ENCODE measurements around the gene ACSF2.

The ACSF2 gene

DNA sequence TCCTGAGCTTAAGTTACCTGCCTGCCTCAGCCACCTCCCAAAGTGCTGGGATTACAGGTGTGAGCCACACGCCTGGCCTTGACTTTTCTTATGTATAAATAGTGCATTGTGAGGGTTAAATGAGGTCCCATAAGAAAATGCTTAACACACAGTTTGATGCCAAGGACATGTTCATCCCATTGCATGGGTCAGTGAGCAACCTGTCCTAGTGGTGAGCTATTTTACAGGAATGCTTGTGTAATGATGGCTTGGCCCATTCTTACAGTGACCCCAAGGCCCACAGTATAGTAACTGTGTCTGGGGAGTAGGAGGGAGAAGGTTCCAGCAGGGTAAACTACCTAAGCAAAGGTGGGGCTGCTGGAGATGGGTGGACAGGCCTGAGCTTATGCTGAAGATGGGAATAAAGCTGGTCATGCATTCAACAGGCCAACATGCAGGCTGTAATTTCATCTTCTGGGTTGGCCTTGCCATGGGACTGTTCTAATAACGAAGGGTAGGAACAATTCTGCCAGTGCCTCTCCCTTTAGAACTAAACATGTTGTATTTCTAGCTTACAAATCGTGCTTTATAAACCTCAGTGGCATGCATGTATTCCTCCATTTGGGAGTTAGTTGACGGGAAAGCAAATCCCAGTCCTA, 6.2 kb downstream of the ACSF2 start:
- TF ChIP-seq, protein P1, sequence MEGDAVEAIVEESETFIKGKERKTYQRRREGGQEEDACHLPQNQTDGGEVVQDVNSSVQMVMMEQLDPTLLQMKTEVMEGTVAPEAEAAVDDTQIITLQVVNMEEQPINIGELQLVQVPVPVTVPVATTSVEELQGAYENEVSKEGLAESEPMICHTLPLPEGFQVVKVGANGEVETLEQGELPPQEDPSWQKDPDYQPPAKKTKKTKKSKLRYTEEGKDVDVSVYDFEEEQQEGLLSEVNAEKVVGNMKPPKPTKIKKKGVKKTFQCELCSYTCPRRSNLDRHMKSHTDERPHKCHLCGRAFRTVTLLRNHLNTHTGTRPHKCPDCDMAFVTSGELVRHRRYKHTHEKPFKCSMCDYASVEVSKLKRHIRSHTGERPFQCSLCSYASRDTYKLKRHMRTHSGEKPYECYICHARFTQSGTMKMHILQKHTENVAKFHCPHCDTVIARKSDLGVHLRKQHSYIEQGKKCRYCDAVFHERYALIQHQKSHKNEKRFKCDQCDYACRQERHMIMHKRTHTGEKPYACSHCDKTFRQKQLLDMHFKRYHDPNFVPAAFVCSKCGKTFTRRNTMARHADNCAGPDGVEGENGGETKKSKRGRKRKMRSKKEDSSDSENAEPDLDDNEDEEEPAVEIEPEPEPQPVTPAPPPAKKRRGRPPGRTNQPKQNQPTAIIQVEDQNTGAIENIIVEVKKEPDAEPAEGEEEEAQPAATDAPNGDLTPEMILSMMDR (IDR thresholded peaks at IDR 0.05; ENCODE audit: insufficient read depth, missing control alignments): no peak
- FAIRE-seq: no peak
- no peak for DNase-seq (ENCODE audit: insufficient read length, low spot score)

DNA sequence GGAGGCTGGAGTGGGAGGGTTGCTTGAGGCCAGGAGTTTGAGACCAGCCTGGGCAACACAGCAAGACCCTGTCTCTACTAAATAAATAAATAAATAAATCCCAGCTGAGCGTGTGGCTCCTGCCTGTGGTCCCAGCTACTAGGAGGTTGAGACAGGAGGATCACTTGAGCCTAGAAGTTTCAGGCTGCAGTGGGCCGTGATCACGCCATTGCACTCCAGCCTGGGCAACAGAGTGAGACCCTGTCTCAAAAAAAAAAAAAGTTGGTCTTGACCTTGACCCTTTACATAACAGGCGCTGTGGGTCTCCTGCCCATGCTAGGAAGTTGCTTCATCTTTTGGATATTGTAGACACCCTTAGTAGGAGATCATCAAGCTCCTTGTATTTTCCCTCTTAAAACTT, 11.4 kb downstream of the ACSF2 start:
- DNase-seq (ENCODE audit: insufficient read length, low spot score) (no peak), FAIRE-seq (no peak)
- TF ChIP-seq, protein P1 (IDR thresholded peaks at IDR 0.05; ENCODE audit: insufficient read depth, missing control alignments): no peak

DNA sequence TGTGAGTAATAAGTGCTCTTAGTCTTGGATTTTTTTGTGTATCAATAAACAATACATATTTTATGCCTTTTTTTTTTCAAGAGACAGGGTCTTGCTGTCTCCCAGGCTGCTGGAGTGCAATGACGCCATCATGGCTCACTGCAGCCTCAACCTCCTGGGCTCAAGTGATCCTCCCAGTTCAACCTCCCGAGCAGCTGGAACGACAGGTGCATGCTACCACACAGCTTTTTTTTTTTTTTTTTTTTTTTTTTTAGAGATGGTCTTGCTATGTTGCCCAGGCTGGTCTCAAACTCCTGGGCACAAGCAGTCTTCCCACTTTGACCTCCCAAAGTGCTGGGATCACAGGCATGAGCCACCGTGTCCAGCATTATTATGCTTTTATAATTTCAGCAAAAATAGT, 13.0 kb downstream of the ACSF2 start:
- no peak for FAIRE-seq
- DNase-seq (ENCODE audit: insufficient read length, low spot score): no peak
- TF ChIP-seq, protein P1 (IDR thresholded peaks at IDR 0.05; ENCODE audit: insufficient read depth, missing control alignments): no peak

DNA sequence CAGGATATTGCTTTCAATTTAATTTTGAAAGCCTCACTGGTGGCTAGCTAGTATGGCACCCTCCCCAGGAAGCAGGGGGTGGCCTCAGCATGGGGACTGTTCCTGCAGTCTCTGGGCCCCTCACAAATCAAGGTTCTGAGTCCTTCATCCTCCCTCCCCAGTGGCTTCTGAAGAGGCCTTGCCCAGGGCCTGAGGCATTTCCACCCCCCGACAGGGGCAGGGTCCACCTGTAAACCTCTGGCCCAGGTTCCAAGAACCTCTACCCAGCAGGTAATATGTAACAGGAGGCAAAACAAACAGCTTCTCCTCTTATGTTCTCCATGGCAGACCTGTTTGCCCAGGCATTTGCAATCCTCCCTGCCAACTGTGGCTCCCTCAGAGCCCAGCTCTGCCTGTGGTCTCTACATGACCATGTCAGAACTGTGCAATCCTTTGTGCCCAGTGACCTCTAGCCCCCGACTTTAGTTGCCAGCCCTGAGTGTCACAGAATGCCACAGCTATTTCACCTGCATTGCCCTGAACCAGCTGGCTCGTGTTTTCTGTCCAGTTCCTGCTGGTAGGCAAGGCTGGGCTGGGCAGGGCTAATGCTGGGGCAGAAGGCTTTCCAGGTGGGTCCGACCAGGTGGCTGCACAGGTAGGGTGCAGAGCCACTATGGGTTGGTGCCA, 14.3 kb downstream of the ACSF2 start:
- TF ChIP-seq, protein P1 (IDR thresholded peaks at IDR 0.05; ENCODE audit: insufficient read depth, missing control alignments): no peak
- FAIRE-seq (no peak), DNase-seq (ENCODE audit: insufficient read length, low spot score) (no peak)

DNA sequence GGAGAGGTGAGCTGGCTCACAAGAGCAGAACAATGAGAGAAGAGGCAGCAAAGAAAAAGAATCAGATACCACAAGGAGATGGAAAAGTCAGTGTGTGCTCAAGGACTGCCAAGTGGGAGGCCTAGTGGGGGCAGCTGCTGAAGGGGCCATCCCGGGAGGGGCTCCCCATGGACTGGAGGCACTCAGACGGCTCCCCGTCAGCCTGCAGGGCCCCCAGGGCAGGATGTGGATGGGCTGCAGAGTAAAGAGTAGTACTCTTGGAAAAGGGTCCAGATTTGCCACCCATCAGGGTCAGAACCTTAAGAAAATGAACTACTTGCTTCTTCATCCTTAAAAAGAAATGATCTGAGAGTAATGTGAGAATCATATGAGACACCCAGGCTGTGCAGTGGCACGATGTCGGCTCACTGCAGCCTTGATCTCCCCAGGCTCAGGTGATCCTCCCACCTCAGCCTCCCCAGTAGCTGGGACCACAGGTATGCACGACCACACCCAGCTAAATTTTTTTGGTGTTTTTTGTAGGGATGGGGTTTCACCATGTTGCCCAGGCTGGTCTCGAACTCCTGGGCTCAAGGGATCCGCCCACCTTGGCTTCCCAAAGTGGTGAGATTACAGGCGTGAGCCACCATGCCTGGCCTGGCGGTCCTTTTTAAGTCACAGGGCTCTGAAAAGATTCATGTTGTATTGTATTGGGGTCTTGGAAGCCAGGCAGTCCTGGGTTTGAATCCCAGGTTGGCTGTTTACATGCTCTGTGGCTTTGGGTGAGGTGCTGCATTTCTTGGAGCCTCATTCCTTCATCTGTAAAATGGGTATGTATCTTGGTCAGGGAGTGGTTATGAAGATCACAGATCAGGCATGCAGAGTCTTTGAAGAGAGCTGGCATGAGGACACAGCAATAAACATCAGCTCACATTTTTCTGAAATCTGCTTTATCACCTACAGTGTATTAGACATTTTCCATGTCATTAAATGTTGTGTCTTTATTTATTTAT, 15.1 kb downstream of the ACSF2 start:
- DNase-seq (ENCODE audit: insufficient read length, low spot score) (no peak), FAIRE-seq (no peak)
- TF ChIP-seq, protein P1 (IDR thresholded peaks at IDR 0.05; ENCODE audit: insufficient read depth, missing control alignments): no peak

DNA sequence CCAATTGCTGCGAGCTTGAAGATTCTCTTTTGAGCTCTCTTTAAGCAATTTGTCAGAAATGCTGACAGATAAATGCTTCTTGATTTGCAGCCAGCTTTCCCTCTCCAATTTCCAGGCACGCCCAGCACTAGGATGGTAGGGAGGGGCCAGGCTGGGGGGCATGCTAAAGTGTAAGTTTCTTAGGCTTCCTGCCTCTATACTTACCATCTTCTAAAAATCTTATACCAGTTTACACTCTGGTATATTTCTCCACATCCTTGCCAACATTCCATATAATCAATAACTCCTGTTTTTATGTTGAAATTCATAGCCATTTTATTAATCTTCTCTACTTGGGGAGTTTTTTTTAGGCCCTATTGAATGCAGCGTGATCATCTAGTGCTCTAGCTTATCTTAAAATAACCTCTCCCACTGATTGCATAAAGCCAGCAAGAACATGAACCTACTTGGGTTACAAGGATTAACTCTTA, 17.5 kb downstream of the ACSF2 start:
- DNase-seq (ENCODE audit: insufficient read length, low spot score) (no peak), FAIRE-seq (no peak)
- TF ChIP-seq, protein P1 (IDR thresholded peaks at IDR 0.05; ENCODE audit: insufficient read depth, missing control alignments): no peak

All from D721Med (cell line).